Muscle of arm (tissue), 12 donors: ENCODE results near the gene CERS2. TPM values are rescaled to one million over a fixed set of nuclear protein-coding genes. Genes with fewer than 3 reads are reported as not detected.

Source experiments
- DNase-seq: peaks from one replicate; pipeline ENCODE4 v3.0.0-alpha.2; 2013
- polyA plus RNA-seq, 12 donors: library from polyadenylated mRNA; unstranded; fragments of 120-200 nt; gene quantifications; one replicate each; pipeline ENCODE4 v1.2.1, GENCODE V29; 2013; ENCODE audit not compliant: insufficient read length in 12 of 12

The CERS2 gene
- polyA plus RNA-seq, 12 donors = 69.5 to 112 (median 78.8) TPM; not detected in 1

GRCh38 chr1:150917387-150917786 lies 57.2 kb downstream of the CERS2 start:
- DNase-seq = no peak

Other genes with a start within 250 kb of the CERS2 start
- 10 to 100 TPM in 10 of 12 donors, 1 to 10 TPM in 1, not detected in 1; 9.7 to 26.8 (median 14.5) TPM for gene CTSS, start 209.1 kb downstream of the CERS2 start, polyA plus RNA-seq
- gene CTSK, start 166.6 kb downstream of the CERS2 start, polyA plus RNA-seq = 100 to 1,000 TPM in 2 of 12 donors, 10 to 100 TPM in 9, not detected in 1; 52.9 to 166 (median 61.1) TPM
- 10 to 100 TPM in 11 of 12 donors, not detected in 1; 27.6 to 59.4 (median 38.0) TPM for gene ARNT, start 98.2 kb downstream of the CERS2 start, polyA plus RNA-seq
- not detected for gene CTXND2, start 87.7 kb downstream of the CERS2 start, polyA plus RNA-seq
- gene SETDB1, start 48.5 kb downstream of the CERS2 start, polyA plus RNA-seq = 10 to 100 TPM in 11 of 12 donors, not detected in 1; 29.8 to 72.2 (median 39.1) TPM
- gene ANXA9, start 7.5 kb upstream of the CERS2 start, polyA plus RNA-seq = 1 to 10 TPM in 10 of 12 donors, not detected in 2; 1.7 to 5.3 (median 3.2) TPM
- 10 to 100 TPM in 11 of 12 donors, not detected in 1; 15.5 to 35.9 (median 20.9) TPM for gene MINDY1, start 32.1 kb upstream of the CERS2 start, polyA plus RNA-seq
- 10 to 100 TPM in 11 of 12 donors, not detected in 1; 22.1 to 31.7 (median 27.7) TPM for gene PRUNE1, start 33.6 kb upstream of the CERS2 start, polyA plus RNA-seq
- 10 to 100 TPM in 1 of 12 donors, 1 to 10 TPM in 4, under 1 TPM in 5, not detected in 2; 0.33 to 23.1 (median 0.91) TPM for gene BNIPL, start 61.8 kb upstream of the CERS2 start, polyA plus RNA-seq
- gene C1orf56, start 72.9 kb upstream of the CERS2 start, polyA plus RNA-seq = 10 to 100 TPM in 1 of 12 donors, 1 to 10 TPM in 10, not detected in 1; 5.1 to 11.8 (median 6.2) TPM
- gene CDC42SE1, start 84.8 kb upstream of the CERS2 start, polyA plus RNA-seq = 100 to 1,000 TPM in 1 of 12 donors, 10 to 100 TPM in 11; 41.7 to 188 (median 61.7) TPM
- 10 to 100 TPM in 10 of 12 donors, 1 to 10 TPM in 1, not detected in 1; 8.1 to 23.4 (median 16.6) TPM for gene MLLT11, start 85.6 kb upstream of the CERS2 start, polyA plus RNA-seq
- gene GABPB2, start 95.9 kb upstream of the CERS2 start, polyA plus RNA-seq = 10 to 100 TPM in 1 of 12 donors, 1 to 10 TPM in 10, not detected in 1; 4.5 to 20.0 (median 6.2) TPM
- 100 to 1,000 TPM in 3 of 12 donors, 10 to 100 TPM in 8, not detected in 1; 46.0 to 132 (median 78.0) TPM for gene SEMA6C, start 171.8 kb upstream of the CERS2 start, polyA plus RNA-seq
- 1 to 10 TPM in 10 of 12 donors, not detected in 2; 1.1 to 4.5 (median 1.8) TPM for gene TNFAIP8L2, start 181.8 kb upstream of the CERS2 start, polyA plus RNA-seq
- gene LYSMD1, start 191.1 kb upstream of the CERS2 start, polyA plus RNA-seq = 10 to 100 TPM in 10 of 12 donors, not detected in 2; 10.5 to 13.8 (median 12.0) TPM
- gene SCNM1, start 191.3 kb upstream of the CERS2 start, polyA plus RNA-seq = 10 to 100 TPM in 11 of 12 donors, not detected in 1; 23.1 to 54.8 (median 39.1) TPM
- 10 to 100 TPM in 9 of 12 donors, 1 to 10 TPM in 1, not detected in 2; 9.8 to 62.2 (median 37.7) TPM for gene TMOD4, start 201.1 kb upstream of the CERS2 start, polyA plus RNA-seq
- gene VPS72, start 215.4 kb upstream of the CERS2 start, polyA plus RNA-seq = 10 to 100 TPM in 11 of 12 donors, not detected in 1; 24.7 to 53.6 (median 45.3) TPM
- 10 to 100 TPM in 11 of 12 donors, not detected in 1; 31.0 to 72.1 (median 45.1) TPM for gene PIP5K1A, start 223.7 kb upstream of the CERS2 start, polyA plus RNA-seq